Ureter (tissue), 1 donor: ENCODE results near the gene RADIL. TPM values are rescaled to one million over a fixed set of nuclear protein-coding genes. Genes with fewer than 3 reads are reported as not detected.

ENCODE experiments used
- DNase-seq: peaks from one replicate; pipeline ENCODE4 v3.0.0-alpha.2; 2020; ENCODE audit warnings: low spot score
- total RNA-seq: library from RNA; stranded (reverse); gene quantifications from one replicate; pipeline ENCODE4 v1.2.4, GENCODE V29; 2023
- donor health status: DM: yes; HTN: yes; CAD: no.

Gene RADIL
- total RNA-seq, 1 donor from 2014 or later, result 4.7 TPM

DNA sequence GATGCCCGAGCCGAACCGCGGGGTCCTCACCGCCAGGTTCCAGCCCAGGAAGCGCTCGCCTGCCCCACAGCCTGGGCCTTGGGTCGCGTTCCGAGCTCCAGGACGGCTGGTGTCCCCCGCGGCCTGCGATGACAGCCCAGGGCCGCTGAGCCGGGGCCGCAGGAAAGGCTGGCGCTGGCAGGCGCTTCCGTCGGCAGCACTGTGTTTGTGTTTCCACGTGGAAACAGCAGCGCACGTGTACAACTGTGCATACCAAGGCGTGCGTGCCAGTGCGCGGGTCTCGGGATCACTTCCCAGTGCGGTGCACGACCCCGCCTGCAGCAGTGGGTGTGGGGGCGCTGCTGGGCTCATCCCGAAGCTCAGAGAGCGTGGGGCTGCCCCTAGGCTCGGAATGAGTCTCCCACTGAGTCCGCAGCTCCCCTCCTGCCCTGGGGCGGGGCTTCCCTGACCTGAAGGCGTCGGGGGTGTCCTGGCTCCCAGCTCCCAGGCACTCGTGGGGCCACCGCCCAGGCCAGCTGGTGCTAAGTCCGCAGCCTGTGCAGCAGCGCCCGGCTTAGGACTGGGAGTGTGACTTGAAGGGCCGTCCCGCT is 90.9 kb downstream of the RADIL start:
- DNase-seq, result peak; percentile 45

DNA sequence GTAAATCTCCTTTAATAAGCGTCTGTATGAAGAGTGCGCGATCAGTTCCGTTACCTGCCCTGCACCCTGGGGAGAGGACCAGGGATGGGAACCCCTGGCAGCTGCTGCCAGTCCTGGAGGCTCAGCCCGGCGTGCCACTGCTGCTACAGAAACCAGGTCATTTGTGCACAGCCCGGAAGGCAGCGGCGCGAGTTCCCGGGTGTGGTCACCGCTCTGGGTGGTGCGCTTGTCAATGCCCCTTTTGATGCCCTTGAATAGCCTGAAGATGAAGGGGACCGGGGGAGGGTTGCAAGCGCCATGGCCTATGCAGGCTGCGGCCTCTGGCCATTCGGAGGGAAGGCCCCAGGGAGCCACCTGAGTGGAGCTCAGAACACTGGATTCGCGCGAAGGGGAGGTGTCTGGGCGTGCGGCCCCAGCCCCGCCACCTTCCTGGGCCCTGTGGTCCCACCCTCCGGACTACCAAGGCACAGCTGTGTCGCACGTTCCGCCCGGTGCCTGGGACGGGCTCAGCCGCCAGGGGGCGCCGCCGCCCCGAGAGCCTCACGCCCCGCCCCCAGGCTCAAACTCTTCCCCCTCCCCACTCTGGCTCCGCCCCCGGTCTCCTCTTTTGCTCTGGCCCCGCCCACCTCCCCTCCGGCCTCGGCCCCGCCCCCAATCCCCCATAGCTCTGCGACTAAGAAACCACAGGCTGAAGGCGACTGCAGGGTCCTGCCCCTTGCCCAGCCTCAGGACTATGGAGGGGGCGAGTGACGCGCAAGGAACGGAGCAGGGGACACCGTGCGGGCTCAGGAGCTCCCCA is 91.6 kb downstream of the RADIL start:
- DNase-seq, result peak; percentile 69

DNA sequence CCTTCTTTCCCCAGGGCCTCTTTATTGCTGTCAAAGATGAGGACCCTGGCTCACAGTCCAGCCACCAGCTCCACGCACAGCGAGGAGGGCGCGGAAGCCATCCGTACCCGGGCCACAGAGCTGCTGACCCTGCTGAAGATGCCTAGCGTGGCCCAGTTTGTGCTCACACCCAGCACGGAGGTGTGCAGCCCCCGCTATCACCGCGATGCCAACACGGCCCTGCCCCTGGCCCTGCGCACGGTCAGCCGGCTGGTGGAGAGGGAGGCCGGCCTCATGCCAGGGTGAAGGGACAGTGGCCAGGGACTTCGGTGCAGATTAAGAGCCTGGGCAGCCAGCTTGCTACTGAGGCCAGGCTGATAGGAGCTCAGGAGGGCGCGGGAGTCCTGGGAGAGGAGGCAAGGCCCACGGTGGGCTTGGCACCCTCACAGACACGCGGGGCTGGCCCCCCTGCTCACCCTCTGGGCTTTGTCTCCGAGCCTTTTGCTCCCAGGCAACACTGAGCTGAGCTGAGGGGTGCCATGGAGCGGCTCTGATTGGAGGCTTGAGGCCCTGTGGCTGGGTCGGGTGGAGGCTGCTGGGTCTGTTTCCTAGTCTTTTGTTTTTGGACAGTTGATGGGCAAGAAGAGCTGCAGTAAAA is 92.3 kb downstream of the RADIL start:
- no peak for DNase-seq

DNA sequence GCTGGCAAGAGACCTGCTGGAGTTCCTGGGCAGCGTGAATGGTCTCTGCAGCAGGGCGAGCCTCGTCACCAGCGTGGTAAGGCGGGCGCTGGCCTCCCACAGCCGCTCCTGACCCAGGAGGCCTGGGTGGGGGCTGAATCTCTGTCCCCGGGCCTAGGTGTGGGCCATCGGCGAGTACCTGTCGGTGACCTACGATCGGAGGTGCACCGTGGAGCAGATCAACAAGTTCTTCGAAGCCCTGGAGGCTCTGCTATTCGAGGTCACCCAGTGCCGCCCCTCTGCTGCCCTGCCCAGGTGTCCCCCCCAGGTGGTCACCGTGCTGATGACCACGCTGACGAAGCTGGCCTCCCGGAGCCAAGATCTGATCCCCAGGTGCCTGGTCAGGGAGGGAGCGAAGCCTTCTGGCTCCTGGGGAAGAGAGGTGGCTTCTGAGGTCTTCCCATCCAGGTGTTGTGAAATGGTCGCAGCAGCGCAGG is 93.0 kb downstream of the RADIL start:
- DNase-seq, result no peak

DNA sequence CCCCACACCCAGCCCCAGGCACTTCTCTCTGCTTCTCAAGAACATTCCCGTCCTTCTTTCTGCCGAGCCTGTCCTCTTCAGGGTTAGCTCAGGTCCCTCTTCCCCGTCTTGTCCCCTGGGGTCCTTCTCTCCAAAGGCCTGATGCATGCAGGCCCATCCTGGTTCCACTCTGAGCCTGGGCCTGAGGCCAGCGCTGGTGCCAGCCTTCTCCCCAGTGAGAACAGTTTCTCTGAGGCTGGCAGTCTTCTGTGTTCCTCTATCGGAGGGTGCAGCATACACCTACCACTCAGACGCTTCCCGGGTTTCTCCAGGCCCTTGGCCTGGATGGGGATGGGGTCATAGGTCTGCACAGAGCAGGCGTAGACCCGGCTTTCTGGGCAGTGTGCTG is 93.4 kb downstream of the RADIL start:
- no peak for DNase-seq

DNA sequence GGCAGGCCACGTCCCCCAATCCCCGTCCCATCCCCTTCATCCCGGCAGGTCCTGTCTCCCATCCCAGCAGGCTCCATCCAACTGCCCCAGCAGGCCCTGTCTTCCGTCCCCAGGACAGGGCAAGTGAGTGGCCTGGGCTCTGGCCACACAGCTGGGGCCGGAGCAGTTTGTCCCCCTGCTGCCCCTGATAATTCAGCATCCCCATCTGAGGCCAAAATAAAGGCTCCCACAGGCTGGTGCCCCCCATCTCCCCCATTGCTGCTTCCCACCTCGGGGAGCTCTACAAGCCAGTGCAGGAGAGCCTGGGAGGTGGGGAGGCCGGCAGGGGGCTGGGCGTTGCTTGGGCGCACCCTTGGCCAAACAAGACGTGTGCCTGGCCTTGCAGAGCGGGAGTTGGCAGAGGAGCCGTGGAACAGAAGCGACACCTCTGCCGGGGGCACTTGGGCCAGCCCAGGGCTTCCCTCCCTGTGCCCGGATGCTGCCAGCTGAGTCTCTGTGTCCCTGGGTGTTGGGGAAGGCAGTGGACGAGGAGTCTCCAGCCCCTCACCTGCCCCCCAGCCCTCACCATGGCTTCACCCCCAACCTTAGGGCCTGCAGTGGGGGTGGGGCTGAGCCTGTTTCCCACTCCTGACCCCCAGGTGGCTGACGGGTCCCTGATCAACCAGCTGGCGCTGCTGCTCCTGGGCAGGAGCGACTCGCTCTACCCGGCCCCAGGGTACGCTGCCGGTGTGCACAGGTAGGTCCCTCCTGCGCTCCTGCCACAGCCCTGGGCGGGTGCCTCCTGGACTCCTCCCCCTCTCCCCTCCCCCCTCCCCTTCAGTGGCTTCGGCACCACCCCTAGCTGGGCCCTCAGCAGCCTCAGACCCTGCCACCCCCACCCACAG is 94.1 kb downstream of the RADIL start:
- no peak for DNase-seq

DNA sequence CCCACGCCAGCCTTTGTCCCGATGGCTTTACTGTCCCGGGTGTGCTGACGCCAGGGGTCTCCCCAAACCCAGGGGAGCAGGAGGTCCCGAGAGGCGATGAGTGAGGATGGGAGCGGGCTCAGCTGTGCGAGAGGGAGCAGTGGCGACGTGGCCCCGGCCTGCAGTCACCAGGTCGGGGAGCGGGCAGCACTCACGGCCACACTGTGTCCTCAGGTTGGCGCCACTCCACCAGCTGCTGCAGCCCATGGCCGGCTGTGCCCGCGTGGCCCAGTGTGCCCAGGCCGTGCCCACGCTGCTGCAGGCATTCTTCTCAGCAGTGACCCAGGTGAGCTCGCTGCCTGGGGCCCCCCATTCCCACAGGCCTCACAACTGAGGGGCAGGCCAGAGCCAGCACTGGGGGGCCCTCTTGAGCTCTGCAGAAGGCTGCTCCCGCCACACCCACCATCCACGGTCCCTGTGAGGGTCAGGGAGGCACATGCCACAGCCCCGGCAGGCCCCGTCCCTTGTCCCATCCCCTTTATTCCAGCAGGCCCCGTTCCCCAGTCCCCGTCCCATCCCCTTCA is 94.8 kb downstream of the RADIL start:
- no peak for DNase-seq

DNA sequence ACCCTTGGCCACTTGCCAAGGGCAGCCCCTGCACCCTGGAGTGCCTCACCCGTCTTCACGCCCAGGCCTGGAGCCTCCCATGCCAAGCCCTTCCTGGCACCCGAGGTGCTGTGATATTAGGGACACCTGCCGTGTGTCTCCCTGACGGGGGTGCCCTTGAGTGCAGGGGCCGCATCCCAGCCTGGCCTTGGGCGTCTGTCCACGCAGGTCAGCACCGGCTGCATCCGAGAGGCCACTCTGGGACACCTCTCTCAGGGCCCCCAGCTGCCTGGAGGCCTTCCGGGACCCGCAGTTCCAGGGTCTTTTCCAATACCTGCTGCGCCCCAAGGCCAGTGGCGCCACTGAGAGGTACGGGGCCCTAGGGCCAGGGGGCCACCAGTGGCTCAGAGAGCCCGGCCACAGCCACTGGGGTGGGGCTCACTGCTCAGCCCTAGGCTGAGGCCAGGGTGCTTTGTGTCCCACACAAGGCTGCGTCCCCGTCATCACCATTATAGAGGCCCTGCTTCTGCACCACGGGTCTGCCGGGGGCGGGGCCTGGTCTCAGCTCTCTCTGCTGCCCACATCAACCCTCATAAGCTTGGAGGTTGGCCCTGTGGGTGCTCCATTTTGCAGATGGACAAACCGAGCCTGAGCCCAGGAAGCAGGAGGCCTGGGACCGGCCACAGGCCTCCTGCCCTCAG is 95.4 kb downstream of the RADIL start:
- no peak for DNase-seq

DNA sequence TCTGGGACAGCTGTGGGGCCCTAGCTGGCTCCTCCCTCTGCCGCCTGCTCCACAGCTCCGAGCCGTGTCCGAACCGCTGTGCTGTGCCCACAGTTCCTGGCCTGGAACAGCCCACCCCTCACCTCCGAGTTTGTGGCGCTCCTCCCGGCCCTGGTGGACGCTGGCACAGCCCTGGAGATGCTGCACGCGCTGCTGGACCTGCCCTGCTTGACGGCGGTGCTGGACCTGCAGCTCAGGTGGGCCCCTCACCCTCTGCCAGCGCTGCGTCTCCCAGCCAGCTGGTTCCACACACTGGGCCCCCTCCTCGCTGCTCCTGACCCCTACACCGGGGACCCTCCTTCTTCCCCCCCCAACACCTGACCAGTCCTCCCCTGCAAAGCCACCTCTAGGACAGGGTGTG is 96.0 kb downstream of the RADIL start:
- no peak for DNase-seq

DNA sequence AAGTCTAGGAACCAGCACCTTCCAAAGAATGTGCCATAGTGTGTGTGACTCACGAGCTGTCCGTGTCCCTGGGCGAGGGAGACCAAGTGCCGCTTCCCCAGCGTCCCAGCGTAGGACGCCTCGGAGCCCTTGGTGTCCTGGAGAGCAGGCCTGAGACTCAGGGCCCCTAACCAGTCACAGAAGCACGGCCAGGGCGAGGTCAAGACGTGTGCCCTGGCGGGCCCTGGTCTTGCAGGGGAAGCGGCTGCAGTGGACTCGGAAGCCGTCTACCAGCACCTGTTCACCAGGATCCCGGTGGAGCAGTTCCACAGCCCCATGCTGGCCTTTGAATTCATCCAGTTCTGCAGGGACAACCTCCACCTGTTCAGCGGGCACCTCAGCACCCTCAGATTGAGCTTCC is 97.5 kb downstream of the RADIL start:
- no peak for DNase-seq

DNA sequence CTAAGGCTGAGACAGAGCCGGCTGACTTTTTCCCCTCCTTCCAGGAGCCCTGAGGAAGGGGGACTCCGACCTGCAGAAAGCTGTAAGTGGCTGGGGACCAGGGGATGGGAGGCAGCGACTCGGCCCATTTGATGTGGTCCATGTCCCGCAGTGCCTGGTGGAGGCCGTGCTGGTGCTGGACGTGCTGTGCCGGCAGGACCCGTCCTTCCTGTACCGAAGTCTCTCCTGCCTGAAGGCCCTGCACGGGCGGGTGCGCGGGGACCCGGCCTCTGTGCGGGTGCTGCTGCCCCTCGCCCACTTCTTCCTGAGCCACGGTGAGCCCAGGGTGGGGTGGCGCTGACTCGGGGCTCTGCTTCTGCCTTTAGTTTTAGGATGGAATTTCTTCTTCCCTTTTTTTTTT is 98.1 kb downstream of the RADIL start:
- DNase-seq, result no peak

DNA sequence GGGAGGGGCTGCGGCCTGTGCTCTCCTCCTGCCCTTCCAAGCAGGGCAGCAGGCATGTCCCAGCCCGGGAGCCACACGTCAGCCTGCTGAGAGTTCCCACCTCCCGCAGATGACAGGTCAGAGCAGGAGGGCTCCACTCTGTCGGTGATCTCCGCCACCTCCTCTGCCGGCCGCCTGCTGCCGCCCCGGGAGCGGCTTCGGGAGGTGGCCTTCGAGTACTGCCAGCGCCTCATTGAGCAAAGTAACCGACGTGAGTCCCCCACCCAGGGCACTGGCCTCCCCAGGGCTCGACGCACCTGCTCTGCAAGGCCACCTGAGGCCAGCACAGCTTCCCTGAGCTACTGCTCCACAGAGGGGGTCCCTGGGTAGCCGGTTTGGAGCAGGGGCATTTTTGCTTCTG is 98.7 kb downstream of the RADIL start:
- DNase-seq, result no peak

DNA sequence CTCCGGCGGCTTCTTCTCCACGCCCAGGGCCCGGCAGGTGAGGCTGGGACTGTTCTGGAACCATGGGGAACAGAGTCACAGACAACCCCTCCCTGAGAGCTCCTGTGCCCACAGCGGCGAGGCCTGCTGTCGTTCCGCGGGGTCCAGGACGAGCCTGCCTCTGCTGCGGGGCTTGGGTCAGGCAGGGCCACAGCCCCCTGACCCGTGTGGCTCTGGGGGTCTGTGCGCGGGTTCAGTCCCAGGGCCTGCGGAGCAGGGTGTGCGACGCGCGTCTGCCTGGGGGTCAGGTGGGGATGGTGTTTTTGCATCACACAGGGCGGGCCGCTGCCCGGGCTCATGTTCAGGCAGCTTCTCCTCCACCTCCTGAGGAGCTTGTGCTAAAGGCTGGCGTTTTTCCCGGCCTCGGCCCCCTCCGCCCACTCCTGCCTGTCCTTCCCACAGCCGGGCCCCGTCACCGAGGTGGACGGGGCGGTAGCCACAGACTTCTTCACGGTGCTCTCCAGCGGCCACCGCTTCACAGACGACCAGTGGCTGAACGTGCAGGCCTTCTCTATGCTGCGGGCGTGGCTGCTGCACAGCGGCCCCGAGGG is 99.7 kb downstream of the RADIL start:
- DNase-seq, result no peak

DNA sequence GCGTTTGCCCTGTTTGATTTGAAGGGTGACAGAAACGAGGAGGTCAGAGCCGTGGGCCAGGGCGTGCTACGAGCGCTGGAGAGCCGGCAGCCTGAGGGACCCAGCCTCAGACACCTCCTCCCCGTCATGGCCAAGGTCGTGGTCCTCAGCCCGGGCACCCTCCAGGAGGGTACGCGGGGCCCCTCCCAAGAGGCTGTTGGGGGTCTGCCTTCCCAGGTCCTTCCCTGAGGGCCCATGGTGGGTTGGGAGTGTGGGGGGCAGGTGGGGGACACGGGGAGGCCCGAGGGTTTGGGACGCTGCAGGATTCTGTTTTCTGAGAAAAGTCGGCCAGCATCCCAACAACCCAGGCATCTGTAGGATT is 100.2 kb downstream of the RADIL start:
- no peak for DNase-seq

DNA sequence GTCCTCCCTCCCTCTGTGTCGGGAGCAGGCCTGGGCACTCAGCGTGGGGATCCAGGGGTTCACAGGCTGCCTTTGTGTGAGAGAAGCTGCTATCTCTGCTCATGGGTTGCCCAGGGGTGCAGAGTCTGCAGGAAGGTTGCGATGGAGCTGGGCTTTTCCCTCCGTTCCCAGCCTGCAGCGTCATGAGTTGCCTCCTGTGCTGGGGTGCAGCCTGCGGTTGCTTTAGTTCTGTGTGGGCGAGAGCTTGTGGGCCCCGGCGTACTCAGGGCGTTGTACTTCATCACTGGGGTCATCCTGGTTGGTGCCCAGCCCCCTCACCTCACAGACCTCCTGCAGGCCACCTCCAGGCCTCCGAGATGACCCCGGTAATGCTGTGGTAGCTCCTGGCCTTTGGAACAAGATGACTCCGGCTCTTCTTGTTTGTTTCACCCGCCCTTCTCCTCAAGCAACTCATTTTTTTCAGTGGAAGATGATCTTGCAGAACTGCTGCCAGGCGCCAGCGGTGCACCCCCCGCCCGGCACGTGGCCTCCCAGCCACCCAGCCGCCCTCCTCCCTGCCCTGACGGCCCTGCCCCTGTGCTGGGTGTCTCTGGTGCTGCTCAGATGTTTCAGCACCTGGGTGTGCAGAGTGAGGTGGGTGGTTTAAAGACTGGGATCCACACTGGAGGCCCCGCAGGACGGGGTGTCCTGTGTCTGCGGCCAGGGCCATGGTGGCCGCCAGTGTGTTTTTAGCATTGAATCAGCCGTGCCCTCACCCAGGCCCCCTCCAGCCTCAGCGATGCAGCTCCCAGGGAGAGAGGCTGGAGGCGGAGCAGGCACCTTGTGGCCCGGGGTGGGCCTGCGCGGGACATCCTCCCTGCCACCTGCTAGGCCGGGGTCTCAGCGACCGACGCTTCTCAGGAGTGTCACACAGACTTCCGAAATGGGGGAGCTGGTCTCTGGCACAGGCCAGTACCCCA is 100.9 kb downstream of the RADIL start:
- DNase-seq, result no peak

DNA sequence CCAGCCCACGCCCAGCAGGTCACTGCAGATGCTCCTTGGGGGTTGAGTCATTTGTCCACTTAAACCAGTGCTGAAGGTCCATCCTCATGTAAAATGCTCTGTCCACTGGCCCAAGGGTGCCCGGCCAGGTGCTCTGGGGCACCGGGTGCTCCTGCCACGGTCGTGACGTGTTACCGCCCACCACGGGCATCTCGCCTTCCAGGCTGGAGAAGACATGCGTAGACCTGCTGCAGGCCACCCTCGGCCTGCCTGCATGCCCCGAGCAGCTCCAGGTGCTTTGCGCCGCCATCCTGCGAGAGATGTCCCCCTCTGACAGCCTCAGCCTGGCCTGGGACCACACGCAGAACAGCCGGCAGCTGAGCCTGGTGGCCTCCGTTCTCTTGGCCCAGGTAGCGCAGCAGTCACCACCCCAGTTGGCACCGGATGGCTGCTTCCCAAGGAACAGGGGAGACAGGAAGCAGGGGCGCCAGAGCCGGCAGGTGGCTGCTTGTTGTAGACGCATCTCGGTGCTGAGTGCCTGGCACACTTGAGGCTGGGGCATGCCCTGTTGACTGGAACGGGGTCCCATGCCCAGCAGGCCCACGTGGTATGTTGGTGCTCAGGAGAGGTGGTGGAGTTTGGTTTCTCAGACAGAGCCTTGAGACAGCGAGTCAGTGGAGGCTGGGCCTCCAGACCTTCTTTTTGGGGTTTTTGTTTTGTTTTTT is 102.0 kb downstream of the RADIL start:
- no peak for DNase-seq

DNA sequence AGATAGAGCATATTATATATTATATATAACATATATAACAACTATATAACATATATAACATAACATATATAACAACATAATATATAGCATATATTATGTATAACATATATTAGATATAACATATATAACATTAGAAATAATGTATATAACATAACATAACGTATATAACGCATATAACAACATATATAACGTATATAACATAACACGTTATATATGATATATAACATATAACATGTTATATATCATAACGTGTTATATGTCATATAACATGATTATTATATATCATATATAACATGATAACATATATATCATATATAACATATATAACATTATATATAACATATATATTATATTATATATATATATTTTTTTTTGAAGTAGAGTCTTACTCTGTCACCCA is 104.4 kb downstream of the RADIL start:
- no peak for DNase-seq

DNA sequence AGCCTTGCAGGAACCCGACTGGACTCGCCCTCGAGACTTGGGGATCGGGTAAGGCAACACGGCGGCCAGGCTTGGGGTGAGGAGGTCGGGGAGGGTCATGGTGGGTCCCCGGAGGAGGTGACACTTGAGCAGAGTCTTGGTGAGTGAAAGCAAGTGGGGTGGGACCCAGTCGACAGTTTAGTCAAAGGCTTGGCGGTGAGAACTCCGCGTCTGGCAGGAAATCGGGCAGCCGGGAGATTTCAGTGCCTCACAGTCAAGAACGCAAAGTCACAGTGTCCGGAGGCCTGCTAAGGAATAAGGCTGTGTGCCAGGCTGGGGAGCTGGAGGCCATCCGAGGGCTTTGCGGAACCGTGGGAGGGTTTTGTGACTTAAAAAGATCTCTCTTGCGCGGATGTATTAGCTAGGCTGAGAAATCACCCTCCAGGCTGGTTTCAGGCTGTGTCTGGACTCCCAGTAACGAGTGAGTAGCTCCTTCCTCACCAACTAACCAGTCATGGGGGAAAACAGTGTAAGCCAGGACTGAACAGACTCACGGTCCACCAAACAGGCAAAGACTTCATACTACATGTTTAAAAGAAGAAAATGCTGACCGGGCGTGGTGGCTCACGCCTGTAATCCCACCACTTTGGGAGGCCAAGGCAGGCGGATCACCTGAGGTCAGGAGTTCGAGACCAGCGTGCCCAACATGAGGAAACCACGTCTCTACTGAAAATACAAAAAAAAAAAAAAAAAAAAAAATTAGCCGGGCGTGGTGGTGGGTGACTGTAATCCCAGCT is 107.5 kb downstream of the RADIL start:
- no peak for DNase-seq
